Measurements from ENCODE around the gene CAPN8.
"Not testable (repeated sequence)": the region's sequence is repeated elsewhere in the genome, so short reads cannot be mapped to it uniquely, and the experiment has no call there.

Gene CAPN8

DNA sequence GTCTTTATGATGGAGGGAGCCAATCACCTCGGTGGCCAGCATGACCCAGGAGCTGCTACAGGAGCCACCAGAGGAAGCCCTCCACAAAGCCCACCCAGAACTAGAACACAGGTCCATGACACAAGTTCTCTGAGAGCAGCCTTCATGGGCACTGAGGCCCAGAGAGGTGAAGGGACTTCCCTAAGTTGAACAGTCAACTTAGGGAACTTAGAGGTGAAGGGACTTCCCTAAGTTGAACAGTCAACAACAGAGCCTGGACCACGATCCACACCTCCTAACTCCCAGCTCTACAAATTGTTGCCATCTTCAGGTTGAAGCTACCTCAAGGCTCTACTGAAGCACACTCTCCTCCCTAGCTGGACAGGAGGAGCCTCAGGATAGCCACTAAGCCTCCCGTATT is 139.5 kb downstream of the CAPN8 start:
- no peak for DNase-seq (ENCODE audit: low spot score)

DNA sequence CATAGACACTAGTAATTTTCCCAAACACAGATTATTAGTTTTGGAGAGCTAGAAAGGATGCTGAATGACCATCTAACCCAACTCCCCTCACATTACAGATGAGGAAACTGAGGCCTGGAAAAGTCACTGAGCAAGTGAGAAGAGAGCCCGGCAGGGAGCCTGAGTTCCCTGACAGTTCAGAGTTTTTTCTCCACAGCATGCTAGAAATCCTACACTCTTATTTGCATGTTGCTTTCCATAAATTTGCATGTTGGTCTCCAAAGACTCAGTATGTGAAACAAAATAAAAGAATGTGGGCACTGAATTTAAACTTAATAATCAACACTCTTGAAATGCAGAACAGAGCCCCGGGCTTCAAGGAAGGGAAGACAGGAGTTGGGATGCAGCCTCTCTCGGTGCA is 140.0 kb downstream of the CAPN8 start:
- DNase-seq (ENCODE audit: low spot score), result no peak

DNA sequence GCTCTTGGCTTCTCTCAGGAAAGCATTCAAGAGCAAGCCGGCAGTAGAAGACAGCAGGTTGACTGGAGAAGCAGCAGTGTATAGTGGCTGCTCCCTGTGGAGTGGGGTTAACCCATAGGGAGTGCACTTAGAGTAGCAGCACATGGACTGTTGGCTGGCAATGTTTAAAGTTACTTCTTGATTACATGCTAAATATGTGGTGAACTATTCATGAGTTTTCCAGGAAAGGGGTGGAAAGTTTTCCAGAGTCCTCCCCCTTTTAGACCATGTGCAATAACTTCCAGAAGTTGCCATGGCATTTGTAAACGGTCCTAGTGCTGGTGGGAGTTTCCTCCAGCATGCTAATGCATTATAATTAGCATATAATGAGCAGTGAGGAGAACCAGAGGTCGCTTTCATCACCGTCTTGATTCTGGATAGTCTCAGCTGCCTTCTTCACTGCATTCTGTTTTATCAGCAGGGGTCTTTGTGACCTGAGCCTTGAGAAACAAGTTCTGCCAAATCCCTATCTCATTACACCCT is 140.5 kb downstream of the CAPN8 start:
- no peak for DNase-seq (ENCODE audit: low spot score)

- DNase-seq (ENCODE audit: low spot score), result no peak
Measured at GRCh38 chr1:223521150-223521549, 144.4 kb downstream of the CAPN8 start.

GRCh38 chr1:223520200-223520599 is 145.3 kb downstream of the CAPN8 start:
- no peak for DNase-seq (ENCODE audit: low spot score)

GRCh38 chr1:223519116-223519515 is 146.4 kb downstream of the CAPN8 start:
- DNase-seq (ENCODE audit: low spot score), result no peak

GRCh38 chr1:223518553-223518952 is 146.9 kb downstream of the CAPN8 start:
- not testable (repeated sequence) for DNase-seq (ENCODE audit: low spot score)

- DNase-seq (ENCODE audit: low spot score), result no peak
Measured at GRCh38 chr1:223515926-223516325, 149.6 kb downstream of the CAPN8 start.

GRCh38 chr1:223515421-223515820 is 150.1 kb downstream of the CAPN8 start:
- DNase-seq (ENCODE audit: low spot score), result no peak

- DNase-seq (ENCODE audit: low spot score), result no peak
Measured at GRCh38 chr1:223514644-223515043, 150.9 kb downstream of the CAPN8 start.

GRCh38 chr1:223513309-223513708 is 152.2 kb downstream of the CAPN8 start:
- no peak for DNase-seq (ENCODE audit: low spot score)

DNA sequence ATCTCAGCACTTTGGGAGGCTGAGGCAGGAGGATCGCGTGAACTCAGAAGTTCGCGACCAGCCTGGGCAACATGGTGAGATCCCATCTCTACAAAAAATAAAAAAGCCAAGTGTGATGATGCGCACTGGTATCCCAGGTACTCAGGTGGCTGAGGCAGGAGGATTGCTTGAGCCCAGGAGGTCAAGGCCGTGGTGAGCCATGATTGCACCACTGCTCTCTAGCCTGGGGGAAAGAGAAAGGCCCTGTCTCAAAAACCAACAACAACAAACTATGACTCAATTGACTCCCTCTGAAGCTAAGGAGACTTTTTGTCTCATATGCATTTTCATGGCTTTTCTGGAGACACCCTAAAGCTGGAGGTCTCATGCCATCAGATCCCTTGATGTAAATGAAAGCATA is 153.4 kb downstream of the CAPN8 start:
- no peak for DNase-seq (ENCODE audit: low spot score)

DNA sequence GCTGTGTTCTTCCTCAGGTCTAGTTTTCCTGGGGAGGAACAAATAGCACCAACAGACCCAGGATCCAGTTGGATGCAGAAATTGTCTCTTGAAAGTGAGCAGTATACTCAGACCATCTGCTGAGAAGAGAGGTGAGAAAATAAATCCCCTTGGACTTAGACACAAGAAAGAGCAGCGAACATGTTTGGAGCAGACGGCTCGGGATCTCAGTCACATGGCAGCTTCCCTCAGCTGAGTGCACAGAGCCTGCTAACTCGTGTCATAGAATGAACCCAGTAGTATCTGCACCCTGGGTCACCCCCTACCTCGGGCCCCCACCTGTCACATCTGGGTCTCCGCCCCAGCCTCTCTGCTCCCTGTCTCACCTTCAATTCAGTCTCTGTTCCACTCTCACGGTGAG is 156.7 kb downstream of the CAPN8 start:
- DNase-seq (ENCODE audit: low spot score), result no peak

- DNase-seq (ENCODE audit: low spot score), result peak; percentile 23
Measured at GRCh38 chr1:223504741-223505140, 160.8 kb downstream of the CAPN8 start.

GRCh38 chr1:223503348-223503747 is 162.2 kb downstream of the CAPN8 start:
- DNase-seq (ENCODE audit: low spot score), result no peak

DNA sequence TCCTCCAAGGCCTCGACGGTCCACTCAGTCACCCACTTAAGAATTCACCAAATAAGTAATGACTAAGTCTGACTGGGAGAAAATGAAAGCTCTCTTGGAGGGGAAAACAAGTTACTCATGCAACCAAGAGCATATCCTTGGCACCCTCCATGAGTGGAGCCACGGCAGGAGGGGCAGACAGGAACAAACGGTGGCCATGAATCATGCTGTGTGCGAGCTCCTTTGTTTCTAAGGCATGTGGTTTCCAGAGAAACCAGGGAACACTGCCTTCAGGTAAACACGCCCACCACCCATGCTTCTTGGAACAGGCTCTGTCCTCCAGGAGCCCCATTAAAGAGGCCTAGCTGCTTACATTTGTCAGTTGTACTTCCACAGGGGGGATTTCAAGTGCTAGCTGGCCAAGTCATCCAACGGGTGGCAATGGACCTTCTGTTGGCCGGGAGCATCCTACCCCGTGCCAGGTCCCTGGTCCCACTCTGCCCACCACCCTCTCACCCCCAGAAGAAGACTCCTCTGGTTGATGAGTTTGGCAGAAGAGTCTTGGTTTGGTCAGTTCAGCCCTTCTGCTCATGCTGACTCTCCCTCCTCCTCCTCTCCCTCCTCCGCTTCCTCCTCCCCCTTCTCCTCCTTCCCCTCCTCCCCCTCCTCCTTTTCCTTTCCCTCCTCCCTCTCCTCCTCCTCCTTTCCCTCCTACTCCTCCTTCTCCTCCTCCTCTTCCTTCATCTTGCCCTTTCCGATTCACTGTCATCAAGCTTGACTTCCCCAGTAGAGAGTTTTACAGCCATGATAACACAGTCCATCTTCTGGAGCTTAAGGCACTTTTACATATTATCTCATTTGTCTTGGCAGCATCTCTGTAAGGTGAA is 164.7 kb downstream of the CAPN8 start:
- peak; percentile 45 for DNase-seq (ENCODE audit: low spot score)

DNA sequence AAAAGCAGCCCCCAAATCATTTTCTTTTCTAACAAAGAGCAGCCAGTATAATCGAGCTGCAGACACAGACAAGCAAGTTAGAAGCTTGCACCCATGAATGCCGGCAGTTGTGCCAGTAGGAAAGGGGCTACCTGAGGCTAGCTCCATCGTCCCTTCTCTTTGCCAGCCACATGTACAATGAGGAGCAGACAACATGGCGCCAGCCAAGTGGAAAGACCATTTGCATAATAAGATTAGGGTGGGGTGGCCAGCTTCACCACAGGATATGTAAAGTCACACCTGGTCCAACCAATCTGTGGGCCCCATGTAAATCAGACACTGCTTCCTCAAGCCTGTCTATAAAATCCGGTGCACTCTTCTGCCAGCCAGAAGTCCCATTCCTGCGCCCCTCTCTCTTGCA is 168.6 kb downstream of the CAPN8 start:
- no peak for DNase-seq (ENCODE audit: low spot score)

GRCh38 chr1:223494926-223495645 is 170.4 kb downstream of the CAPN8 start:
- DNase-seq (ENCODE audit: low spot score), result no peak

DNA sequence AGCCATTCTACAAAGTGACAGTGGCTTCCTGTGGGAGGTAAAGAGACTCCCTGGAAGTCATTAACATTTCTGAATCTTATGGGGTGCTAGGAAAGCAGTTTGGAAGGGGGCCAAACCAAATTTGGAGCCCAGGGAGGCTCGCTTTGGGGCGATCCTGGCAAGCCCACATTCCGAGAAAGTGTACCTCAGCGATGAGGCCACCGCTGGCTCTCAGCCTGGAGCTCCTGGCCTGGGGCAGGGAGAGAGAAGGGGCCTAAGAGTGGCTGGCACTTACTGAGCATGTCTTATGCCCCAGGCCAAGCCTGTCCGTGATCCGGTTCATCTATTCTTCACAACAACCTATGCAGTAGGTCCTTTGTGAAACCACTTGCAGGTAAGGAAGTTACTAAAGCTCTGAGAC is 173.5 kb downstream of the CAPN8 start:
- DNase-seq (ENCODE audit: low spot score), result no peak
